OCI-LY7 (cell line): ENCODE data around the gene NOL4L. TPM values are rescaled to one million over a fixed set of nuclear protein-coding genes. Genes with fewer than 3 reads are reported as not detected.

Source experiments
- BruUV-seq: library from RNA; stranded (reverse); fragments of 400-500 nt; replicated peaks from 2 replicates; lab custom pipeline; 2021; lab: Mats Ljungman, UMichigan
- CTCF ChIA-PET: fragments of 300-600 bp; sonication (Branson Sonifier 250); formaldehyde crosslinking; loops from one replicate; lab custom pipeline; 2022; ENCODE audit warnings: antibody characterized with exemption; ENCODE audit not compliant: unreplicated experiment; lab: Charles Lee
- POLR2A ChIA-PET: fragments of 300-600 bp; sonication (Branson Sonifier 250); formaldehyde crosslinking; loops from one replicate; lab custom pipeline; 2022; ENCODE audit warnings: antibody characterized with exemption; lab: Charles Lee
- DNase-seq: peaks from one replicate; pipeline ENCODE4 v3.0.0-alpha.2; 2015; ENCODE audit warnings: low spot score
- H2AFZ ChIP-seq: fragments of 200-600 bp; sonication (generic), shearing (Covaris generic); 2 replicates; pipeline ENCODE4 v1.6.1; 2014; ENCODE audit warnings: mild to moderate bottlenecking, antibody characterized with exemption, low read length, moderate library complexity
- H3K27ac ChIP-seq: fragments of 200-600 bp; sonication (generic); 2 replicates; pipeline ENCODE4 v1.5.1; 2014; ENCODE audit warnings: mixed run types, low read depth, mild to moderate bottlenecking, moderate library complexity, low read length, inconsistent platforms; ENCODE audit not compliant: poor library complexity, severe bottlenecking
- H3K36me3 ChIP-seq: fragments of 200-600 bp; sonication (generic); 2 replicates; pipeline ENCODE4 v1.6.1; 2014; ENCODE audit warnings: mild to moderate bottlenecking, antibody characterized with exemption, low read length, moderate library complexity, mixed read lengths; ENCODE audit not compliant: insufficient read depth
- H3K4me1 ChIP-seq: fragments of 200-600 bp; sonication (generic); 2 replicates; pipeline ENCODE4 v1.5.1; 2014; ENCODE audit warnings: mild to moderate bottlenecking, low read length; ENCODE audit not compliant: insufficient read depth, poor library complexity, severe bottlenecking
- H3K4me2 ChIP-seq: fragments of 200-600 bp; sonication (generic); 2 replicates; pipeline ENCODE4 v1.6.1; 2014; ENCODE audit warnings: mild to moderate bottlenecking, low read length
- H3K4me3 ChIP-seq: fragments of 200-600 bp; sonication (generic); 2 replicates; pipeline ENCODE4 v1.5.1; 2014; ENCODE audit warnings: mild to moderate bottlenecking, low read depth, low read length; ENCODE audit not compliant: poor library complexity, severe bottlenecking
- H3K79me2 ChIP-seq: fragments of 200-600 bp; sonication (generic); 2 replicates; pipeline ENCODE4 v1.6.1; 2016; ENCODE audit warnings: low read depth, mild to moderate bottlenecking, low read length, moderate library complexity, mixed read lengths; ENCODE audit not compliant: insufficient read depth
- H3K9me2 ChIP-seq: fragments of 200-600 bp; sonication (generic); 2 replicates; pipeline ENCODE4 v1.6.1; 2016; ENCODE audit warnings: mild to moderate bottlenecking, low read length, mixed read lengths; ENCODE audit not compliant: insufficient read depth
- H3K9me3 ChIP-seq: fragments of 200-600 bp; sonication (generic); 2 replicates; pipeline ENCODE4 v1.6.1; 2014; ENCODE audit warnings: mild to moderate bottlenecking, mixed run types, low read length, mixed read lengths
- H4K20me1 ChIP-seq: fragments of 200-600 bp; sonication (generic); 2 replicates; pipeline ENCODE4 v1.6.1; 2014; ENCODE audit warnings: mild to moderate bottlenecking, antibody characterized with exemption, low read length, moderate library complexity, mixed read lengths; ENCODE audit not compliant: insufficient read depth
- CTCF ChIP-seq: fragments of 200-600 bp; sonication (generic); conservative IDR thresholded peaks from 2 replicates; pipeline ENCODE4 v1.5.1; 2014; ENCODE audit warnings: mild to moderate bottlenecking, antibody characterized with exemption, low read length, moderate library complexity, mixed read lengths
- EZH2phosphoT487 ChIP-seq: fragments of 200-600 bp; sonication (generic); IDR thresholded peaks from 2 replicates; pipeline ENCODE4 v1.6.1; 2018; ENCODE audit warnings: low read depth, borderline replicate concordance, mild to moderate bottlenecking, mixed run types, antibody characterized with exemption, low read length, moderate library complexity, mixed read lengths
- intact Hi-C: fragments of 100-400 bp; cut with micrococcal nuclease; formaldehyde crosslinking; loops from one replicate; pipeline ENCODE4 v1.10.0; 2022; ENCODE audit not compliant: unreplicated experiment
- total RNA-seq, 2 experiments: library from RNA; depleted of rRNA in 1 of 2; stranded (reverse); fragments of >200 nt in 1 of 2; shearing (Covaris generic) in 1 of 2; gene quantifications; 2 replicates each; pipeline ENCODE4 v1.2.3, GENCODE V29; 2014 to 2022

The NOL4L gene
- total RNA-seq, 2 experiments from 2014 or later: 3.9 to 4.2 TPM

GRCh38 chr20:32598606-32599005, 13.5 kb upstream of the NOL4L start:
- no peaks in the 10 kb centered on the region for H3K36me3 ChIP-seq
- H2AFZ ChIP-seq: no peak overlapping the region
- no peaks in the 10 kb centered on the region for H3K9me2 ChIP-seq
- ChIA-PET CTCF (no interaction called here), POLR2A (interaction anchor here (0.6 to 1.4 kb wide), 3 partner anchors 12 to 1205 kb away, joined by 3 to 4 read pairs (median 4); partner anchors contain the start of gene MAPRE1)
- BruUV-seq: no TSS peak
- H3K79me2 ChIP-seq: no peaks in the 10 kb centered on the region
- H3K27ac ChIP-seq: no peak overlapping the region
- TF ChIP-seq EZH2phosphoT487 (no peak), CTCF (no peak)
- H3K4me3 ChIP-seq: no peak overlapping the region
- no peaks in the 10 kb centered on the region for H3K9me3 ChIP-seq
- H3K4me2 ChIP-seq: no peak overlapping the region
- no peaks in the 10 kb centered on the region for H4K20me1 ChIP-seq
- peaks cover 17% of the 10 kb centered on the region for H3K4me1 ChIP-seq
- DNase-seq: no peak
- intact Hi-C loops: no loop called here

GRCh38 chr20:32597714-32598113, 12.6 kb upstream of the NOL4L start:
- DNase-seq: no peak
- Histone ChIP-seq H3K79me2 (no peaks in the 10 kb centered on the region), H3K36me3 (no peaks in the 10 kb centered on the region), H3K9me3 (no peaks in the 10 kb centered on the region), H3K4me1 (peaks cover 8% of the 10 kb centered on the region), H2AFZ (no peak overlapping the region), H3K4me3 (no peak overlapping the region), H3K9me2 (no peaks in the 10 kb centered on the region), H3K27ac (no peak overlapping the region), H4K20me1 (no peaks in the 10 kb centered on the region), H3K4me2 (no peak overlapping the region)
- intact Hi-C loops: no loop called here
- CTCF ChIA-PET: no interaction called here
- POLR2A ChIA-PET: interaction anchor here (0.7 kb wide), 1 partner anchor 1206 kb away, joined by 4 read pairs; no protein-coding TSS in a partner anchor
- TF ChIP-seq EZH2phosphoT487 (no peak), CTCF (no peak)
- no TSS peak for BruUV-seq

- no peak overlapping the region for H3K4me2 ChIP-seq
- no peak overlapping the region for H3K4me3 ChIP-seq
- H2AFZ ChIP-seq: no peak overlapping the region
- no peaks in the 10 kb centered on the region for H3K36me3 ChIP-seq
- H4K20me1 ChIP-seq: no peaks in the 10 kb centered on the region
- no peak for DNase-seq
- no peaks in the 10 kb centered on the region for H3K4me1 ChIP-seq
- no peaks in the 10 kb centered on the region for H3K79me2 ChIP-seq
- ChIA-PET POLR2A (no interaction called here), CTCF (no interaction called here)
- H3K27ac ChIP-seq: no peak overlapping the region
- no TSS peak for BruUV-seq
- no peak for TF ChIP-seq CTCF
- TF ChIP-seq EZH2phosphoT487: no peak
- no peaks in the 10 kb centered on the region for H3K9me3 ChIP-seq
- intact Hi-C loops: no loop called here
- no peaks in the 10 kb centered on the region for H3K9me2 ChIP-seq
These were observed 11.6 kb upstream of the NOL4L start for GRCh38 chr20:32596681-32597252.
